Astrocyte of the hippocampus (primary cell): ENCODE measurements around the gene DUSP5.
"Not testable (repeated sequence)": the region's sequence is repeated elsewhere in the genome, so short reads cannot be mapped to it uniquely, and the experiment has no call there.

ENCODE experiments used
- DNase-seq: peaks from one replicate; pipeline ENCODE4 v3.0.0; 2011; ENCODE audit warnings: low read depth, low spot score

The DUSP5 gene

GRCh38 chr10:110514848-110515247 lies 17.1 kb downstream of the DUSP5 start:
- DNase-seq: no peak

DNA sequence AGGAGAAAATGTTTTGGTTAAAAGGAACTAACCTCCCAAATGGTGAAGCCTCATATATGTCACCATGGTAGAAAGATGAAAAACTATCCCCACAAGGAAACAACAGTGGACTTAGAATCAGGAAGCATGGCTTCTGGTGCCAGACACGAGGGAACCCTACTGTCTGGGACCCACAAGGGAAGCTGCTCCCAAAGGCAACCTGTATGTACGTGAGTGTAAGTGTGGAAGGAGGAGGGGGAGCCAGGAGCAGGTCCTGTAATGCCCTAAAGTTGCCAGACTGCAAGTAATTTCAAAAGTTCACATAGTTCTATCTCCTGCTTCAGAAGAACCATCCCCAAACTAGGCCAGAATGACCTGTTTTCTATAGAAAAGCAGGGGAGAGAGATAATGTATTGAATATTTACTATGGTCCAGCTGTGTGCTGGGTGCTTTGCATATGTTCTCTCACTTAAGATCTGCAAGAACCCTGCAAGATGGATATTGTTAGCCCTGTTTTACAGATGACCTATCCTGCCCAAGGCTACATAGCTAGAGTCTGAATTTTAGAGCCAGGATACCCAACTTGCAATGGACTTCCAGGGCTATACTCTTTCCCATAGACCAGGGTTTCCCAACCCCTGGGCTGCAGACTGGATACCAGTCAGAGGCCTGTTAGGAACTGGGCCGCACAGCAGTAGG lies 19.2 kb downstream of the DUSP5 start:
- no peak for DNase-seq

GRCh38 chr10:110522365-110522988 lies 24.8 kb downstream of the DUSP5 start:
- DNase-seq: peak; percentile 57

DNA sequence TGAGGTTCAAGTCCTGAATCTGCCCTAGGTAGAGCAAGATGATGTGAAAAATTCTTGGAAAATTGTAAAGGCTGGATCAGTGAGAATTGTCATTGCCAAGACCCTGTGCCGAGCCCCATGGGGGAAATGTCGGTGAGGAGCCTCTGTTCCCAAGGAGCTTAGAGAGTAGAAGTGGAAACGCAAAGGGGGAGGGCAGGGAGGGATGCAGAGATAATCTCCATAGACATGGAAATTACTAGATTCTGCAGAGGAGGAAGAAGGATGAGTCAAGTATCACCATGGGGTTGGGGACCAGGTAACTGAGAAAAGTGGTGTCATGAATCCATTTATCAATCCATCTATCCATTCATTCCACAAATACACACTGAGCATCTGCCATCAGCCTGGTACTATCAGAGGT lies 26.0 kb downstream of the DUSP5 start:
- DNase-seq: no peak

DNA sequence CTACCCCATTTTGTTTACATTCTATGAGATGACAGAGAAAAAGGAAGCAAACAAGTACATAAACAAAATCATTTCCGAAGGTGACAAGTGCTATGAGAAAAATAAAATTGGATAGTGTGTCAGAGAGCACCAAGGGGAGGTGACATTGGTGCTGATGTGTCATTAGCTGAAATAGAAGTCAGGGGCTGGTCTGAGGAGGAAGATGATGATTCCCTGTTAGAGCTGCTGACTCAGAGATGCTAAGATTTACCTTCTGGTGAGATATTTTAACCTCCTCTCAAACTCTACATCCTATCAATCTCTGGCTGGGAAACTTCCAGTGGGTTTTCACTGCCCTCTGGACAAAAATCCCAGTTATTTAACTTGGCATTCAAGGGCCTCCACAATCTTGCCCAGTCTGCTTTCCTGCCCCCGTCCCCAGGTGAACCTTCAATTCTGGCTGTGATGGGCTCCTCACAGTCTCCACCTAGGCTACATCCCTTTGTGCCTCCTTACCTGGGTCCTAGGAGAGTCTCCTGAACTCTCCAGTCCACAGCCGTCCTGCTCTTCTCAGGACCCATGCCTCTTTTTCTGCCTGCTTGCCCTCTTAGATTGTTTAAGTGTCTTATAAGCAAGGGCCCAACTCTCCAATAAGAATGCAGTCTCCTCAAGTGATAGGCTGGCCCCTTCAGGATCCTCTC lies 26.6 kb downstream of the DUSP5 start:
- no peak for DNase-seq

GRCh38 chr10:110524859-110525232 lies 27.1 kb downstream of the DUSP5 start:
- no peak for DNase-seq

DNA sequence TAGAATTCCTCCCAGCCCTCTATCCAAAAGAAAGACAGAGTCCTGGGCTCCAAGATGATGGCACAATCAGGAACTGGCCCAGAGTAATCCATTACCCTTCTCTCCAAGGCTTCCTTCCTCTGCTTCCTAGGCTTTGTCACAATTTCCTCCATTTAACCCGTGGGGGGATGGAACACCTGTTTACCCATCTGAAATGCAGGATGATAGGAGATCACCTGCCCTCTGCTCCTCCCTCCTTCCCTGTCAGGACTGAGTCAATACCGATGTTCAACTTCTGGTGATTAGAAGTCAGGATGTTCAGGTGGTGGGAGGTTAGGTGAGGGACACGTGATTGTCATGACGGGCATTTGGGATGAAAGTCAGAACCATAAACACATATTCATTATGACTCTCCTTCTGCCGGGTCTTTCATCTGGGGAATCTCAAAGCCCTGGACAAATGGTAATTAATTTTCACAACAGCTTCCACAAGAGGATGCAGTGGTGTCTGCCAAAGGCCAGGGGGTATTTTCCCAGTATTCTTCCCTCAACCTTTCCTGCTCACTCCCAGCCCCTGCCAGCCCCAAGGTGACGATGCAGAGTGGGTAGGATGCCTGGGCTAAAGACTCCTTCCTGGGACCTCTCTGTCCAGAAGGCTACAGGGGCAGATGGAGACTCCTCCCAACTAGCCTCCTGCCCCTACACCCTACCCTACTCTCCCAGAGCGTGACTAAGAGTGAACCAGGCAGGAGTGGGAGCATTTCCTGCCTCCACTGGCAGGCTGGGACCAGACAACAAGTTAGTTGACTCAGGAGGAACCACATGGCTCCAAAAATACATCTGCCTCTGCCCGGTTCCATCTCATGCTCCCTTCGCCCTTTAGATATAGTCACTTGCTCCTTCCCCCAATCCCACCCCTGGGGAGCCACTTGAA lies 27.9 kb downstream of the DUSP5 start:
- no peak for DNase-seq

DNA sequence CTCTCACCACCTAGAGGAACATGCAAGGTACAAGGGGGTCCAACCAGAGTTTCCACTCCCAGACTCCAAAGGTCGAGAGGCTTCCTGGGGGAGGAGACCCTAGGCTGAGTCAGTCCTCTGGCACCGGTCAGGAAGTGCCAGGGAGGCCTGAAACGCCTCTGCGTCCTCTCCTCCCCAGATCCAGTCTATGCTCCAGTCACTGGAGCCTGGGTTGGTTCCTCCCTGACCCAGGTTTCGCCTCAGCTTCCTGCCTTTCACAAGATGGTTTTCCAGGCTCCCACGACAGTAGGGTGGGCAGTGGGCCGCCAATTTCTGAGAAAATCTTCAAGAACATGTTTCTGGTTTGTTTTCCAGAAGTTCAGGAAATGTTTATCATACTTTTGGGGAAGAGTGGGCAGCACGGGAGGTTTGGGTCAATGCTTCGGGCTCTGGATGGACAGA lies 30.0 kb downstream of the DUSP5 start:
- no peak for DNase-seq

GRCh38 chr10:110528224-110528996 lies 30.7 kb downstream of the DUSP5 start:
- no peak for DNase-seq

- not testable (repeated sequence) for DNase-seq
These were observed 31.4 kb downstream of the DUSP5 start for GRCh38 chr10:110528997-110529524.

- no peak for DNase-seq
These were observed 31.9 kb downstream of the DUSP5 start for GRCh38 chr10:110529596-110530011.

GRCh38 chr10:110530131-110530831 lies 32.6 kb downstream of the DUSP5 start:
- peak; percentile 75 for DNase-seq

GRCh38 chr10:110531687-110532086 lies 34.0 kb downstream of the DUSP5 start:
- no peak for DNase-seq

- DNase-seq: not testable (repeated sequence)
These were observed 34.9 kb downstream of the DUSP5 start for GRCh38 chr10:110532628-110533027.

DNA sequence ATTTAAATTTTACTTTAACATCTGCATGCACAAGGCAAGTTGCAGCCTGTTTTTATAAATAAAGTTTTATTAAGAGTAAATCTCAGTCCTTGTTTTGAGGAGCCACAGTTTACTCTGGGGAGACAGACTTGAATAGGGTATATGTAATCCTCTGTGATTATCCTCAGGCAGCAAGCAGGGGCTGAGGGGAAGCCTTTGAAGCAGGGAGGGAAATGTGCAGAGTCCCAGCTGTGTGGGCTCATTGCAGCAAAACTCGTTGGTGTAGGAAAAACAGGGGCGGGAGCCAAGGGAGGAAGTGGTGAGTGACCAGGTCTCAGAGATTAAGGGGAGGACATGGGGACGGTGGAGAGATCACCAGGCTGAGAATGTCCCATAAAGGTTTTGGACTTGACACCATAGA lies 35.4 kb downstream of the DUSP5 start:
- DNase-seq: no peak

- DNase-seq: no peak
These were observed 36.9 kb downstream of the DUSP5 start for GRCh38 chr10:110534571-110534970.

DNA sequence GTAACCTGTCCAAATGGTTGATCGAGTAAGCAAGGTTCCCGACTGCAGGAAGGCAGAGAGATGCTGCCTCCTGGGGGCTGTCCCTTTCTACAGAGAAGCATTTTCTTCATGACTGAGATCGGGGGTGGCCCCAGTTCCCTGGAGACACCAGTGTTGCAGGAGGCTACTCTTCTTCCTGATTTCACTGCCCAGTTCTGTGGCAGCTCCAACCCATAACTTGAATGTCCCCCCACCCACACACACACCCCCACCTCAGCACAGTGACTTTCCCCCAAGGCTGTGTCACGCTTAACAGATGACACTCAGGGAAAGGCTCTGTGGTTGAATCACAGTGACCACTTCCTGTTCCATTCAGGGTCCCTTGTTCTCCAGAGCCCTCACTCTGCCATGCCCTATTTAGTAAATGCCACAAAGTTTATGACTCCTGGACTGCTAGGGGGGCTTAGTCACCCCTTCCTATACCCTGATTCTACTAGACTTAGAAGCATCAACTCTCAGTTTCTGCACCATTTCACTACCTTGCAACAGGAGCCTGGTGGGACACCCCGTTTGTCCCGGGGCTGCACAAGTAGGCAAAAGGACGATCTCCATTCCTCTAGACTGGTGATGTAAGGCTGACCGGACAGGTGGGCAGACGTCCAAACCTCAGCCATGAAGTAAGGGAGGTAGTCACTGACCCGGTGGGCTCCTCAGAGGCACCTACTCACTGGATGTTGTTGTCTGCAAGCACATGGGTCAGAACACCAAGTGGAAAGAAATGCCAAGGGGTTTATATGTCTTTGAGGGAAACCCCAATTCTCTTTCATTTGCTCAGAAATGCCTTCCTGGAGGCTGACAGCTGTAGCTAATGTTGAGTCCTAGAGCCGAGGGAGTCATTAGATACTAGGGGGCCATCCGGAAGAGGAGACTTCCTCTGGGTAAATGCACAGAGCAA lies 38.5 kb downstream of the DUSP5 start:
- peak; percentile 84 for DNase-seq

DNA sequence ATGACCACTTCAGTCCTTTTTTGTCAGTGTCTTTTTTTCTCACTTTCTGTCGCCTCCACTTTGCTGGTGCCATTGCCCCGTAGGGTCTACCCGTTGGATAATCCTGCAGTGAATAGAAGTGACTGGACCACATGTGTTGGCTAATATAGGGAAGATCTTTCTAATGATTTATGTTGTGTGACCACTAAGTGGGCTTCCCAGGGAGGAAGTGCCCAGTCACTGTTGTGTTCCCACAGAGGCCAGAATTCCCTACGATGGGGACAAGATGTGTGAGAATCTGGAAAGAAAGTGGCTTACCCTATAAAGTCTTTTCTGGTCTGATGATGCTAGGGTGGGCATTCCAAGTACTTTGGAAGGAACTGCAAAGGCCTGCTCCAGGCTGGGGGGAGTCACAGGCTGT lies 41.4 kb downstream of the DUSP5 start:
- no peak for DNase-seq

DNA sequence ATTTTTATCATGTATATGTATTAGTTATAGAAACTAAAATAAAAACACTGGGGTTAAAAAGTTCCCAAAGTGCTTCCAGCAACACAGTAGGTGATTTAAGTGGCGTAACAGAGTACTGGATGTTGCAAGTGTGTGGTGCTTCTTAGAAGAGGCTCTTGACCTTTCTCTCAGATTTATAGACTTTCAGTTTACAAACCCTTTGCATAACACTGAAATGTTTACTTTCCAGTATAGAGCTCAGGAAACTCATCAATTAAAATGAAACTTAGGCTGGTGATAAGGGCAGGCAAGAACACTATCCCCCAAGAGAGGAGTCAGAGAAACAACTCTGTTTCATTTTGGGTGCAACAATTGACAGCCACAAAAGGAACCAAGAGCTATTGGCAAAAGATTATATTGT lies 42.3 kb downstream of the DUSP5 start:
- no peak for DNase-seq
